Nucleus accumbens (tissue), 56 donors: ENCODE measurements around the gene PHLDB1.

Experiments
- DNase-seq, 56 donors: peaks; one replicate each; lab custom pipeline; 2025; lab: John Stamatoyannopoulos, UW

The PHLDB1 gene

GRCh38 chr11:118656563-118657165 is 49.2 kb downstream of the PHLDB1 start:
- peak in 5 of 56 donors; percentile 16 to 43 (median 27) for DNase-seq

GRCh38 chr11:118657238-118657637 is 49.8 kb downstream of the PHLDB1 start:
- peak in 4 of 56 donors; percentile 16 to 30 (median 21) for DNase-seq

GRCh38 chr11:118657709-118658428 is 50.5 kb downstream of the PHLDB1 start:
- DNase-seq: peak in 1 of 56 donors; percentile 22

- peak in 1 of 56 donors; percentile 55 for DNase-seq
Observed at GRCh38 chr11:118658429-118659313, 51.3 kb downstream of the PHLDB1 start.

- DNase-seq: peak in 54 of 56 donors; percentile 37 to 94 (median 78)
Observed at GRCh38 chr11:118659314-118659952, 52.0 kb downstream of the PHLDB1 start.

GRCh38 chr11:118659953-118660680 is 52.7 kb downstream of the PHLDB1 start:
- no peak for DNase-seq

GRCh38 chr11:118660681-118661424 is 53.4 kb downstream of the PHLDB1 start:
- DNase-seq: no peak

GRCh38 chr11:118661425-118662301 is 54.2 kb downstream of the PHLDB1 start:
- no peak for DNase-seq

GRCh38 chr11:118662401-118663271 is 55.2 kb downstream of the PHLDB1 start:
- no peak for DNase-seq

GRCh38 chr11:118663381-118663780 is 56.0 kb downstream of the PHLDB1 start:
- DNase-seq: no peak

- DNase-seq: no peak
Observed at GRCh38 chr11:118663902-118664301, 56.5 kb downstream of the PHLDB1 start.

GRCh38 chr11:118666371-118666770 is 59.0 kb downstream of the PHLDB1 start:
- no peak for DNase-seq

- DNase-seq: no peak
Observed at GRCh38 chr11:118670063-118670462, 62.6 kb downstream of the PHLDB1 start.

- DNase-seq: no peak
Observed at GRCh38 chr11:118671254-118671653, 63.8 kb downstream of the PHLDB1 start.

- no peak for DNase-seq
Observed at GRCh38 chr11:118672846-118673245, 65.4 kb downstream of the PHLDB1 start.

GRCh38 chr11:118673361-118674081 is 66.1 kb downstream of the PHLDB1 start:
- no peak for DNase-seq

- no peak for DNase-seq
Observed at GRCh38 chr11:118674082-118674435, 66.6 kb downstream of the PHLDB1 start.
